ENCODE results near the gene SVOPL. TPM values are rescaled to one million over a fixed set of nuclear protein-coding genes. Genes with fewer than 3 reads are reported as not detected.

The SVOPL gene
- total RNA-seq, 2 donors from 2014 or later: 0.58 to 0.62 TPM

GRCh38 chr7:138575897-138576428 is 125.2 kb downstream of the SVOPL start:
- no peak for DNase-seq
- Histone ChIP-seq H3K4me1 (no peaks in the 10 kb centered on the region), H3K9ac (ENCODE audit: low read depth in 2 of 2, low read length in 2 of 2) (no peak overlapping the region), H3K36me3 (peaks cover 10% of the 10 kb centered on the region), H3K9me3 (no peaks in the 10 kb centered on the region), H3K27me3 (no peaks in the 10 kb centered on the region), H3K27ac (no peak overlapping the region), H3K4me3 (no peak overlapping the region)
- TF ChIP-seq CTCF (IDR thresholded peaks at IDR 0.05): no peak
- intact Hi-C loops (cut with DNase I): no loop called here

GRCh38 chr7:138573741-138574140 is 127.4 kb downstream of the SVOPL start:
- TF ChIP-seq CTCF (IDR thresholded peaks at IDR 0.05): no peak
- peaks cover 5% of the 10 kb centered on the region for H3K36me3 ChIP-seq
- intact Hi-C loops (cut with DNase I): no loop called here

DNA sequence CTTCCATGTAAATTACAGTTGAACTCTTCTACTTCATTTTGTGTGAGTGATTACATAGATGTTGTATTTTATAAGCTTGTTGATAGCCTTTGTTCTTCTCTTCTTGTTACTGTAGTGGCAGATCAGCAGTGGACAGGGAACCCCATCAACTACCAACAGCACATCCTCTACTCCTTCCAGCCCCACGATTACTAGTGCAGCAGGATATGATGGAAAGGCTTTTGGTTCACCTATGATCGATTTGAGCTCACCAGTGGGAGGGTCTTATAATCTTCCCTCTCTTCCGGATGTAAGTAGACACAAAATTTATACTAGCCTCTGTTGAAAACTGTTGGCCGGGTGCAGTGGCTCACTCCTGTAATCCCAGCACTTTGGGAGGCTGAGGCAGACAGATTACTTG is 130.4 kb downstream of the SVOPL start:
- H3K36me3 ChIP-seq: no peaks in the 10 kb centered on the region

More at GRCh38 chr7:138573741-138574140, 127.4 kb downstream of the SVOPL start:
- H3K4me3 ChIP-seq: no peak overlapping the region
- H3K27me3 ChIP-seq: no peaks in the 10 kb centered on the region
- no peaks in the 10 kb centered on the region for H3K9me3 ChIP-seq
- H3K27ac ChIP-seq: no peak overlapping the region
- no peak for DNase-seq
- no peak overlapping the region for H3K9ac ChIP-seq (ENCODE audit: low read depth in 2 of 2, low read length in 2 of 2)
- H3K4me1 ChIP-seq: no peaks in the 10 kb centered on the region

DNA sequence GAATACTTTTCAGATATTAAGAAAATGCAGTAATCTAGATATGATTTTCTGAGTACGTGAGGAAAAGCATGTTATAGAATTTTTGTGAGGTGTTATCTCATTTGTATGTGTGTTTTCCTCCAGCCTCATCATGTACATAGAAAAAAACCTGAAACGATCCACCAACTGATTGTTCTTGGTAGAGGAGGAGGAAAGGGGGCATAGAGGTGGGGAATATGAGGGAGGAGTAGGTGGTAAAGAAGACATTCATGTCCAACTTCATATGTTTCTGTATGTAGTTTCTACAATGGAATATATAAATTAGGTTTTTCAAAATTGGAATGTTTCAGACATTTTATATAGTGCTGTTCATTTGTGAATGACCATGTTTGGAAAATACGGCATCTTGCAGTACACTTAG is 131.7 kb downstream of the SVOPL start:
- Histone ChIP-seq H3K4me3 (no peak overlapping the region), H3K4me1 (no peaks in the 10 kb centered on the region), H3K9ac (ENCODE audit: low read depth in 2 of 2, low read length in 2 of 2) (no peak overlapping the region), H3K9me3 (peaks cover 5% of the 10 kb centered on the region), H3K36me3 (peaks cover under 1% of the 10 kb centered on the region), H3K27me3 (no peaks in the 10 kb centered on the region), H3K27ac (no peak overlapping the region)
- no peak for DNase-seq
- no peak for TF ChIP-seq CTCF (IDR thresholded peaks at IDR 0.05)
- intact Hi-C loops (cut with DNase I): no loop called here

More for the DNA sequence above, 130.4 kb downstream of the SVOPL start:
- TF ChIP-seq CTCF (IDR thresholded peaks at IDR 0.05): no peak
- Histone ChIP-seq H3K9me3 (peaks cover 2% of the 10 kb centered on the region), H3K4me3 (no peak overlapping the region), H3K27me3 (no peaks in the 10 kb centered on the region), H3K4me1 (no peaks in the 10 kb centered on the region), H3K9ac (ENCODE audit: low read depth in 2 of 2, low read length in 2 of 2) (no peak overlapping the region), H3K27ac (no peak overlapping the region)
- no peak for DNase-seq
- intact Hi-C loops (cut with DNase I): no loop called here

GRCh38 chr7:138568655-138569054 is 132.5 kb downstream of the SVOPL start:
- TF ChIP-seq CTCF (IDR thresholded peaks at IDR 0.05): no peak
- Histone ChIP-seq H3K9ac (ENCODE audit: low read depth in 2 of 2, low read length in 2 of 2) (no peak overlapping the region), H3K27me3 (no peaks in the 10 kb centered on the region), H3K36me3 (peaks cover 3% of the 10 kb centered on the region), H3K9me3 (peaks cover 5% of the 10 kb centered on the region), H3K27ac (no peak overlapping the region), H3K4me1 (no peaks in the 10 kb centered on the region), H3K4me3 (no peak overlapping the region)
- intact Hi-C loops (cut with DNase I): no loop called here
- no peak for DNase-seq

Data from colonic mucosa (tissue), 4 donors.